Neural cell (in vitro differentiated cells): ENCODE measurements around the gene CCDC174. TPM values are rescaled to one million over a fixed set of nuclear protein-coding genes. Genes with fewer than 3 reads are reported as not detected.

Source experiments
- H2AFZ ChIP-seq: fragments of 200-600, 300-800 bp; sonication (generic), shearing (Covaris generic); 2 replicates; pipeline ENCODE4 v1.6.0; 2014; ENCODE audit warnings: low read depth, mild to moderate bottlenecking, antibody characterized with exemption, low read length, moderate library complexity
- H3F3A ChIP-seq: fragments of 200-600 bp; shearing (Covaris generic); 2 replicates; pipeline ENCODE4 v1.6.1; 2016; ENCODE audit warnings: mild to moderate bottlenecking, moderate library complexity, mixed read lengths, antibody characterized with exemption, low read length; ENCODE audit not compliant: insufficient read depth, poor library complexity, severe bottlenecking
- H3K27ac ChIP-seq: fragments of 200-600, 300-800 bp; sonication (generic), shearing (Covaris generic); 2 replicates; pipeline ENCODE4 v1.5.1; 2014; ENCODE audit warnings: mild to moderate bottlenecking, low read length, moderate library complexity
- H3K27me3 ChIP-seq: fragments of 300-800, 200-600 bp; sonication (generic), shearing (Covaris generic); 2 replicates; pipeline ENCODE4 v1.6.0; 2014; ENCODE audit warnings: mild to moderate bottlenecking, low read depth, low read length, moderate library complexity; ENCODE audit not compliant: insufficient read depth
- H3K36me3 ChIP-seq: fragments of 300-800, 200-600 bp; sonication (generic), shearing (Covaris generic); 2 replicates; pipeline ENCODE4 v1.5.1; 2014; ENCODE audit warnings: mild to moderate bottlenecking, antibody characterized with exemption, low read length, moderate library complexity; ENCODE audit not compliant: insufficient read depth
- H3K4me2 ChIP-seq: fragments of 300-800, 200-600 bp; sonication (generic), shearing (Covaris generic); 2 replicates; pipeline ENCODE4 v1.6.0; 2014; ENCODE audit warnings: mild to moderate bottlenecking, low read length
- H3K4me3 ChIP-seq: fragments of 300-800, 200-600 bp; sonication (generic), shearing (Covaris generic); 2 replicates; pipeline ENCODE4 v1.5.1; 2014; ENCODE audit warnings: mild to moderate bottlenecking, low read length, moderate library complexity
- H3K79me2 ChIP-seq: fragments of 200-600 bp; shearing (Covaris generic); replicated peaks from 2 replicates; pipeline ENCODE4 v1.6.0; 2014; ENCODE audit warnings: mild to moderate bottlenecking, low read length, moderate library complexity; ENCODE audit not compliant: insufficient read depth
- H3K9ac ChIP-seq: fragments of 300-800, 200-600 bp; sonication (generic), shearing (Covaris generic); 2 replicates; pipeline ENCODE4 v1.6.1; 2016; ENCODE audit warnings: mild to moderate bottlenecking, low read length, mixed read lengths
- H3K9me2 ChIP-seq: fragments of 200-600 bp; shearing (Covaris generic); 2 replicates; pipeline ENCODE4 v1.6.1; 2016; ENCODE audit warnings: mild to moderate bottlenecking, low read length, mixed read lengths; ENCODE audit not compliant: insufficient read depth
- H3K9me3 ChIP-seq: fragments of 200-600, 300-800 bp; sonication (generic), shearing (Covaris generic); 2 replicates; pipeline ENCODE4 v1.6.1; 2016; ENCODE audit warnings: mild to moderate bottlenecking, mixed run types, low read length, moderate library complexity, mixed read lengths
- H4K20me1 ChIP-seq: fragments of 200-600 bp; shearing (Covaris generic); 2 replicates; pipeline ENCODE4 v1.6.1; 2016; ENCODE audit warnings: mild to moderate bottlenecking, mixed run types; ENCODE audit not compliant: insufficient read depth
- EP300 ChIP-seq: fragments of 450-650 bp; conservative IDR thresholded peaks from 2 replicates; pipeline ENCODE4 v1.6.1; 2014; ENCODE audit warnings: antibody characterized with exemption, mild to moderate bottlenecking, moderate library complexity; ENCODE audit not compliant: poor library complexity, severe bottlenecking
- EZH2 ChIP-seq: fragments of 200-600, 300-800 bp; shearing (Covaris generic), sonication (generic); IDR thresholded peaks from 2 replicates; pipeline ENCODE4 v1.6.1; 2014; ENCODE audit warnings: antibody characterized with exemption, low read length, borderline replicate concordance, mild to moderate bottlenecking; ENCODE audit not compliant: insufficient read depth, poor library complexity, severe bottlenecking
- MXI1 ChIP-seq: fragments of 450-650 bp; conservative IDR thresholded peaks from 2 replicates; pipeline ENCODE4 v1.6.1; 2014; ENCODE audit warnings: antibody characterized with exemption, mild to moderate bottlenecking; ENCODE audit not compliant: poor library complexity, severe bottlenecking
- POLR2AphosphoS5 ChIP-seq: IDR thresholded peaks from 2 replicates; pipeline ENCODE4 v1.6.1; 2012
- RAD21 ChIP-seq: fragments of 450-650 bp; conservative IDR thresholded peaks from 2 replicates; pipeline ENCODE4 v1.6.1; 2014; ENCODE audit warnings: antibody characterized with exemption, mild to moderate bottlenecking, moderate library complexity
- SMC3 ChIP-seq: fragments of 450-650 bp; conservative IDR thresholded peaks from 2 replicates; pipeline ENCODE4 v1.6.1; 2014; ENCODE audit warnings: antibody characterized with exemption, mild to moderate bottlenecking, moderate library complexity; ENCODE audit not compliant: poor library complexity
- TAF1 ChIP-seq: IDR thresholded peaks from 2 replicates; pipeline ENCODE4 v1.6.1; 2012; ENCODE audit warnings: low read depth
- polyA plus RNA-seq: library from polyadenylated mRNA; depleted of rRNA; stranded (reverse); fragments of >200 nt; gene quantifications from 2 replicates; pipeline ENCODE4 v1.2.3, GENCODE V29; 2014
- TF ChIP-seq, protein P1 (sequence below): fragments of 450-650 bp; IDR thresholded peaks from 2 replicates; pipeline ENCODE4 v1.5.1; 2014; ENCODE audit warnings: antibody characterized with exemption, mild to moderate bottlenecking, moderate library complexity; ENCODE audit not compliant: poor library complexity, severe bottlenecking
- TF ChIP-seq, protein P2 (sequence below): IDR thresholded peaks from 2 replicates; pipeline ENCODE4 v1.6.1; 2012; ENCODE audit warnings: borderline replicate concordance

CCDC174 gene
- polyA plus RNA-seq, 1 donor from 2014 or later, result 18.0 TPM

GRCh38 chr3:14660942-14661341, 9.4 kb downstream of the CCDC174 start:
- no peak overlapping the region for H3K4me2 ChIP-seq
- no peaks in the 10 kb centered on the region for H3F3A ChIP-seq
- no peaks in the 10 kb centered on the region for H3K9me2 ChIP-seq
- H3K27me3 ChIP-seq, result no peaks in the 10 kb centered on the region
- H3K9ac ChIP-seq, result no peak overlapping the region
- no peaks in the 10 kb centered on the region for H3K79me2 ChIP-seq
- TF ChIP-seq SMC3, result no peak
- TF ChIP-seq EZH2, result no peak
- TF ChIP-seq, protein P1, sequence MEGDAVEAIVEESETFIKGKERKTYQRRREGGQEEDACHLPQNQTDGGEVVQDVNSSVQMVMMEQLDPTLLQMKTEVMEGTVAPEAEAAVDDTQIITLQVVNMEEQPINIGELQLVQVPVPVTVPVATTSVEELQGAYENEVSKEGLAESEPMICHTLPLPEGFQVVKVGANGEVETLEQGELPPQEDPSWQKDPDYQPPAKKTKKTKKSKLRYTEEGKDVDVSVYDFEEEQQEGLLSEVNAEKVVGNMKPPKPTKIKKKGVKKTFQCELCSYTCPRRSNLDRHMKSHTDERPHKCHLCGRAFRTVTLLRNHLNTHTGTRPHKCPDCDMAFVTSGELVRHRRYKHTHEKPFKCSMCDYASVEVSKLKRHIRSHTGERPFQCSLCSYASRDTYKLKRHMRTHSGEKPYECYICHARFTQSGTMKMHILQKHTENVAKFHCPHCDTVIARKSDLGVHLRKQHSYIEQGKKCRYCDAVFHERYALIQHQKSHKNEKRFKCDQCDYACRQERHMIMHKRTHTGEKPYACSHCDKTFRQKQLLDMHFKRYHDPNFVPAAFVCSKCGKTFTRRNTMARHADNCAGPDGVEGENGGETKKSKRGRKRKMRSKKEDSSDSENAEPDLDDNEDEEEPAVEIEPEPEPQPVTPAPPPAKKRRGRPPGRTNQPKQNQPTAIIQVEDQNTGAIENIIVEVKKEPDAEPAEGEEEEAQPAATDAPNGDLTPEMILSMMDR, result no peak
- TF ChIP-seq, protein P2, sequence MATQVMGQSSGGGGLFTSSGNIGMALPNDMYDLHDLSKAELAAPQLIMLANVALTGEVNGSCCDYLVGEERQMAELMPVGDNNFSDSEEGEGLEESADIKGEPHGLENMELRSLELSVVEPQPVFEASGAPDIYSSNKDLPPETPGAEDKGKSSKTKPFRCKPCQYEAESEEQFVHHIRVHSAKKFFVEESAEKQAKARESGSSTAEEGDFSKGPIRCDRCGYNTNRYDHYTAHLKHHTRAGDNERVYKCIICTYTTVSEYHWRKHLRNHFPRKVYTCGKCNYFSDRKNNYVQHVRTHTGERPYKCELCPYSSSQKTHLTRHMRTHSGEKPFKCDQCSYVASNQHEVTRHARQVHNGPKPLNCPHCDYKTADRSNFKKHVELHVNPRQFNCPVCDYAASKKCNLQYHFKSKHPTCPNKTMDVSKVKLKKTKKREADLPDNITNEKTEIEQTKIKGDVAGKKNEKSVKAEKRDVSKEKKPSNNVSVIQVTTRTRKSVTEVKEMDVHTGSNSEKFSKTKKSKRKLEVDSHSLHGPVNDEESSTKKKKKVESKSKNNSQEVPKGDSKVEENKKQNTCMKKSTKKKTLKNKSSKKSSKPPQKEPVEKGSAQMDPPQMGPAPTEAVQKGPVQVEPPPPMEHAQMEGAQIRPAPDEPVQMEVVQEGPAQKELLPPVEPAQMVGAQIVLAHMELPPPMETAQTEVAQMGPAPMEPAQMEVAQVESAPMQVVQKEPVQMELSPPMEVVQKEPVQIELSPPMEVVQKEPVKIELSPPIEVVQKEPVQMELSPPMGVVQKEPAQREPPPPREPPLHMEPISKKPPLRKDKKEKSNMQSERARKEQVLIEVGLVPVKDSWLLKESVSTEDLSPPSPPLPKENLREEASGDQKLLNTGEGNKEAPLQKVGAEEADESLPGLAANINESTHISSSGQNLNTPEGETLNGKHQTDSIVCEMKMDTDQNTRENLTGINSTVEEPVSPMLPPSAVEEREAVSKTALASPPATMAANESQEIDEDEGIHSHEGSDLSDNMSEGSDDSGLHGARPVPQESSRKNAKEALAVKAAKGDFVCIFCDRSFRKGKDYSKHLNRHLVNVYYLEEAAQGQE, result no peak
- no peak for TF ChIP-seq TAF1
- TF ChIP-seq EP300, result no peak
- no peak for TF ChIP-seq POLR2AphosphoS5
- TF ChIP-seq RAD21, result no peak
- no peak for TF ChIP-seq MXI1
- peaks cover 20% of the 10 kb centered on the region for H3K36me3 ChIP-seq
- H3K27ac ChIP-seq, result no peak overlapping the region
- no peaks in the 10 kb centered on the region for H4K20me1 ChIP-seq
- no peak overlapping the region for H2AFZ ChIP-seq
- no peaks in the 10 kb centered on the region for H3K9me3 ChIP-seq
- no peak overlapping the region for H3K4me3 ChIP-seq

GRCh38 chr3:14663396-14664135, 12.0 kb downstream of the CCDC174 start:
- TF ChIP-seq MXI1 (no peak), SMC3 (no peak)
- TF ChIP-seq, protein P1, result no peak

More at GRCh38 chr3:14663396-14664135, 12.0 kb downstream of the CCDC174 start:
- Histone ChIP-seq H3K4me3 (no peak overlapping the region), H3K4me2 (no peak overlapping the region), H3F3A (no peaks in the 10 kb centered on the region), H3K36me3 (peaks cover 8% of the 10 kb centered on the region), H3K79me2 (no peaks in the 10 kb centered on the region), H3K9ac (no peak overlapping the region), H2AFZ (no peak overlapping the region), H4K20me1 (no peaks in the 10 kb centered on the region), H3K27me3 (no peaks in the 10 kb centered on the region), H3K27ac (no peak overlapping the region), H3K9me2 (no peaks in the 10 kb centered on the region), H3K9me3 (no peaks in the 10 kb centered on the region)
